Endothelial cell of umbilical vein (primary cell): ENCODE measurements around the gene PRKG1. TPM values are rescaled to one million over a fixed set of nuclear protein-coding genes. Genes with fewer than 3 reads are reported as not detected.

Source experiments
- BruUV-seq: library from RNA; stranded (reverse); fragments of 400-500 nt; replicated peaks from 2 replicates; lab custom pipeline; 2021; lab: Mats Ljungman, UMichigan
- CTCF ChIA-PET: fragments of 300-600, 350-600 bp; sonication (Branson Sonifier 250); formaldehyde crosslinking; loops from one replicate; lab custom pipeline; 2021; ENCODE audit warnings: antibody characterized with exemption, inconsistent platforms; lab: Charles Lee
- POLR2A ChIA-PET: fragments of 300-600, 350-600 bp; sonication (Branson Sonifier 250); formaldehyde crosslinking; loops from one replicate; lab custom pipeline; 2021; ENCODE audit warnings: antibody characterized with exemption, inconsistent platforms; lab: Charles Lee
- DNase-seq: peaks from one replicate; pipeline ENCODE4 v3.0.0-alpha.2; 2011; ENCODE audit warnings: low read depth, low spot score
- FAIRE-seq: peaks from 2 replicates; lab custom pipeline; 2011; peaks lifted over from hg19 to GRCh38; lab: Jason Lieb, UNC
- H2AFZ ChIP-seq: 2 replicates; pipeline ENCODE4 v1.6.0; 2012; ENCODE audit warnings: low read depth, low read length, control low read depth, inconsistent platforms
- H3K27ac ChIP-seq: 2 replicates; pipeline ENCODE4 v1.5.1; 2011; ENCODE audit warnings: low read depth, mild to moderate bottlenecking, control low read depth, low read length, moderate library complexity; ENCODE audit not compliant: insufficient read depth
- H3K27me3 ChIP-seq, 2 experiments: 2 replicates each; pipeline versions ENCODE4 v1.6.0 to v1.6.1; 2011; ENCODE audit warnings: low read length in 2 of 2, mixed read lengths in 1 of 2; ENCODE audit not compliant: control insufficient read depth in 2 of 2, insufficient read depth in 2 of 2
- H3K36me3 ChIP-seq, 2 experiments: 2 replicates in 1 of 2; 3 replicates in 1 of 2; pipeline ENCODE4 v1.5.1; 2011; ENCODE audit warnings: low read length in 2 of 2, mild to moderate bottlenecking in 1 of 2, moderate library complexity in 1 of 2; ENCODE audit not compliant: control insufficient read depth in 2 of 2, insufficient read depth in 2 of 2; ENCODE audit errors: extremely low read depth in 1 of 2
- H3K4me1 ChIP-seq: 3 replicates; pipeline ENCODE4 v1.5.1; 2011; ENCODE audit warnings: mild to moderate bottlenecking, low read length; ENCODE audit not compliant: control insufficient read depth, insufficient read depth; ENCODE audit errors: extremely low read depth
- H3K4me2 ChIP-seq: 2 replicates; pipeline ENCODE4 v1.6.1; 2011; ENCODE audit warnings: low read length, control low read depth, mixed read lengths; ENCODE audit not compliant: insufficient read depth
- H3K4me3 ChIP-seq, 3 experiments: fragments of 200-600 bp in 1 of 3; sonication (generic), shearing (Covaris generic) in 1 of 3; replicated peaks in 1 of 3; 2 replicates each; pipeline ENCODE4 v1.5.1; 2011 to 2016; ENCODE audit warnings: control low read depth in 3 of 3, low read length in 3 of 3, mild to moderate bottlenecking in 2 of 3, inconsistent platforms in 1 of 3, low read depth in 1 of 3, moderate library complexity in 1 of 3; ENCODE audit not compliant: insufficient read depth in 1 of 3
- H3K79me2 ChIP-seq: 2 replicates; pipeline ENCODE4 v1.6.0; 2012; ENCODE audit warnings: low read length, inconsistent platforms; ENCODE audit not compliant: control insufficient read depth, insufficient read depth
- H3K9ac ChIP-seq: replicated peaks from 2 replicates; pipeline ENCODE3; 2011; ENCODE audit warnings: low read length, control low read depth; ENCODE audit not compliant: insufficient read depth; ENCODE audit errors: extremely low read depth
- H3K9me1 ChIP-seq: replicated peaks from 3 replicates; pipeline ENCODE4 v1.6.0; 2011; ENCODE audit warnings: mild to moderate bottlenecking, low read length; ENCODE audit not compliant: control insufficient read depth, insufficient read depth; ENCODE audit errors: extremely low read depth
- H3K9me3 ChIP-seq: replicated peaks from 2 replicates; pipeline ENCODE4 v1.5.1; 2012; ENCODE audit warnings: low read length, inconsistent platforms; ENCODE audit not compliant: control insufficient read depth, insufficient read depth
- H4K20me1 ChIP-seq: replicated peaks from 2 replicates; pipeline ENCODE3; 2011; ENCODE audit warnings: mild to moderate bottlenecking, low read length; ENCODE audit not compliant: control insufficient read depth, insufficient read depth; ENCODE audit errors: extremely low read depth
- CTCF ChIP-seq, 2 donors: IDR thresholded peaks; 1 replicate in 1 of 2; 2 replicates in 1 of 2; pipeline ENCODE4 v1.5.1; 2011; ENCODE audit warnings: low read length in 2 of 2, mild to moderate bottlenecking in 2 of 2, moderate library complexity in 2 of 2, control low read depth in 1 of 2, inconsistent platforms in 1 of 2, low read depth in 1 of 2; ENCODE audit not compliant: insufficient read depth in 1 of 2; ENCODE audit errors: extremely low read depth in 1 of 2
- EZH2 ChIP-seq: IDR thresholded peaks from 2 replicates; pipeline ENCODE4 v1.6.1; 2012; ENCODE audit warnings: borderline replicate concordance, low read depth, mild to moderate bottlenecking, moderate library complexity, low read length, inconsistent platforms; ENCODE audit not compliant: severe bottlenecking
- FOS ChIP-seq: IDR thresholded peaks from 2 replicates; pipeline ENCODE4 v1.6.1; 2011; ENCODE audit warnings: mild to moderate bottlenecking, low read length, moderate library complexity, borderline replicate concordance; ENCODE audit not compliant: insufficient read depth
- GATA2 ChIP-seq: IDR thresholded peaks from 2 replicates; pipeline ENCODE4 v1.7.0; 2011; ENCODE audit warnings: low read depth, mild to moderate bottlenecking, moderate library complexity, mixed read lengths, low read length; ENCODE audit not compliant: insufficient read length, insufficient read depth
- JUN ChIP-seq: IDR thresholded peaks from 2 replicates; pipeline ENCODE4 v1.6.1; 2011; ENCODE audit warnings: borderline replicate concordance, low read depth; ENCODE audit not compliant: insufficient read length, insufficient read depth
- MYC ChIP-seq: IDR thresholded peaks from one replicate; pipeline ENCODE4 v1.6.1; 2011; ENCODE audit warnings: mild to moderate bottlenecking, low read depth, low read length
- POLR2A ChIP-seq: IDR thresholded peaks from 2 replicates; pipeline ENCODE4 v1.6.1; 2012; ENCODE audit warnings: low read depth, mild to moderate bottlenecking, control low read depth, low read length
- POLR2AphosphoS5 ChIP-seq: IDR thresholded peaks from 2 replicates; pipeline ENCODE4 v1.6.1; 2012; ENCODE audit warnings: low read depth, mild to moderate bottlenecking, control low read depth, low read length, moderate library complexity; ENCODE audit not compliant: insufficient read depth
- dilution Hi-C: fragments of 300-500 bp; cut with MboI; formaldehyde crosslinking; loops from one replicate; pipeline ENCODE4 v1.15.0; 2019; ENCODE audit warnings: low sequenced_read_pairs; ENCODE audit not compliant: extremely low pct_ligation_motif_present
- intact Hi-C: fragments of 100-400 bp; cut with micrococcal nuclease; formaldehyde crosslinking; loops from one replicate; pipeline ENCODE4 v1.10.0; 2022
- polyA plus RNA-seq, 4 experiments: library from polyadenylated mRNA; depleted of rRNA in 3 of 4; stranded (reverse) in 3 of 4; unstranded in 1 of 4; fragments of >200 nt; gene quantifications; 2 replicates each; pipeline versions ENCODE4 v1.2.1 to v1.2.3, GENCODE V29; 2011 to 2012; ENCODE audit warnings: missing spikeins in 1 of 4
- total RNA-seq: library from RNA; stranded (reverse); gene quantifications from 2 replicates; pipeline ENCODE4 v1.2.3, GENCODE V29; 2021
- TF ChIP-seq, protein P1 (sequence below): IDR thresholded peaks from 2 replicates; pipeline ENCODE4 v1.6.1; 2011; ENCODE audit not compliant: insufficient read depth, insufficient read length

PRKG1 gene
- total and polyA plus RNA-seq, 2 donors (not counting 3 experiments of a cell fraction or from before 2014, with no cell fraction given), result 0.01 to 0.18 TPM

GRCh38 chr10:51100221-51100620 is 25.9 kb downstream of the PRKG1 start:
- FAIRE-seq, result no peak
- intact Hi-C loops (no loop called here), dilution Hi-C loops (no loop called here)

More at GRCh38 chr10:51100221-51100620, 25.9 kb downstream of the PRKG1 start:
- TF ChIP-seq POLR2AphosphoS5 (no peak), FOS (no peak), GATA2 (no peak), EZH2 (no peak), CTCF (IDR thresholded peaks at IDR 0.05; ENCODE audit: extremely low read depth in 1 of 2, insufficient read depth in 1 of 2, low read depth in 1 of 2, low read length in 2 of 2) (no peak), POLR2A (no peak), MYC (no peak), JUN (no peak)
- TF ChIP-seq, protein P1, sequence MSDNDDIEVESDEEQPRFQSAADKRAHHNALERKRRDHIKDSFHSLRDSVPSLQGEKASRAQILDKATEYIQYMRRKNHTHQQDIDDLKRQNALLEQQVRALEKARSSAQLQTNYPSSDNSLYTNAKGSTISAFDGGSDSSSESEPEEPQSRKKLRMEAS, result no peak
- ChIA-PET POLR2A (no interaction called here), CTCF (no interaction called here)
- Histone ChIP-seq H3K79me2 (no peaks in the 10 kb centered on the region), H3K27me3 (peaks cover 1 to 6% of the 10 kb centered on the region in 2 experiments), H3K9ac (no peak overlapping the region), H3K4me2 (no peak overlapping the region), H3K9me1 (no peaks in the 10 kb centered on the region), H3K4me1 (peaks cover 6% of the 10 kb centered on the region), H4K20me1 (no peaks in the 10 kb centered on the region), H3K4me3 (no peak overlapping the region), H3K27ac (no peak overlapping the region), H2AFZ (no peak overlapping the region), H3K9me3 (no peaks in the 10 kb centered on the region), H3K36me3 (no peaks in the 10 kb centered on the region)
- no TSS peak for BruUV-seq
- DNase-seq, result no peak
